Measurements from ENCODE around the gene CTTN.
A peak's percentile ranks its signal among the peaks of the same experiment; 100 is the strongest.

CTTN gene

GRCh38 chr11:70467201-70468085, 69.1 kb downstream of the CTTN start:
- peak; percentile 69 for DNase-seq (ENCODE audit: low spot score)
- CTCF ChIA-PET, result interaction anchor here (0.7 to 2.0 kb wide), 9 partner anchors 9 to 1920 kb away, joined by 3 to 8 read pairs (median 3); no protein-coding TSS in a partner anchor
- H3K27ac ChIP-seq, result no peak overlapping the region

GRCh38 chr11:70468256-70469195, 70.2 kb downstream of the CTTN start:
- no peak for TF ChIP-seq CTCF (conservative IDR thresholded peaks at IDR 0.05; ENCODE audit: low read depth)
- DNase-seq (ENCODE audit: low spot score), result no peak
- ChIA-PET POLR2A (ENCODE audit: low non-redundant PET) (no interaction called here), CTCF (interaction anchor here (0.6 to 2.0 kb wide), 8 partner anchors 8 to 1921 kb away, joined by 3 to 8 read pairs (median 3); no protein-coding TSS in a partner anchor)
- no peak overlapping the region for H3K27ac ChIP-seq

More at GRCh38 chr11:70467201-70468085, 69.1 kb downstream of the CTTN start:
- peak; percentile 85 for TF ChIP-seq CTCF (conservative IDR thresholded peaks at IDR 0.05; ENCODE audit: low read depth)
- POLR2A ChIA-PET (ENCODE audit: low non-redundant PET), result no interaction called here

DNA sequence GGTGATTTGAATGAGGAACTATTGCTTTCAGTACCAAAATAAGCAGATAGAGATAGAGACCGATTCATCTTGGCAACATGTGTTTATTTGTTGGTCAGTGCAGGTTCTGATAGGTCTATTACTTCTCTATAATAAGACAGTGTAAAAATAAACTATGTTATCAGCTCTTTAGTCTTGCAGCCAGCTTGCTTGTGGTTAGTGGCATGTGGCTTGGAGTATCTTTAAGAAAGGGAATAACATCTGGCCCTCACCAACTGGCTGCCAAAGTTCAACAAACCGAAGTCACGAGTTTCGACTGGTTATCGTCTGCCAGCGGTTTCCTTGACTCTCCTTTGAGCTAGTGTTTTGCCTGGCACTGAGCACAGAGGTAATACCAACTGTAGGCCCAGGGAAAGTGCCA, 71.8 kb downstream of the CTTN start:
- ChIA-PET POLR2A (ENCODE audit: low non-redundant PET) (no interaction called here), CTCF (no interaction called here)
- no peak overlapping the region for H3K27ac ChIP-seq
- no peak for TF ChIP-seq CTCF (conservative IDR thresholded peaks at IDR 0.05; ENCODE audit: low read depth)
- no peak for DNase-seq (ENCODE audit: low spot score)

DNA sequence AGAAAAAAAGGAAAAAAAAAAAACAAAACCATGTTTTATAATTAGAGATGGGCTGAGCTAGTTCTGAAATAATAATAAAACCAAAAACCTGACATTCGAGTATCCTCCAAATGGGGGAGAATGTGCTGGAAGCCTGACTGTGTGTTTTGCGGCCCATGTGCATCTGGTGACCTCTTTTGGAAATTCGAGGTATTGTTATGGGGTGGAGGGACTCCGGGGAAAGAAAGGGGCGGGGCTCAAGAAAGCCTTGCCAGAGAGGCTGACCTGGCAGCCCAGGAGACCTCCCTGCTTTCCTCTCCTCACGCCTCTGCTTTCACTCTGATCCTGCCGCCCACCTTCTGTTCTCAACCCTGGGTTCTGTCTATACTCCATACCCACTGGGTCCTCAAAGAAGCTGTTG, 72.9 kb downstream of the CTTN start:
- ChIA-PET CTCF (interaction anchor here (0.6 kb wide), 2 partner anchors 11 to 266 kb away, joined by 4 to 6 read pairs; no protein-coding TSS in a partner anchor), POLR2A (ENCODE audit: low non-redundant PET) (no interaction called here)
- TF ChIP-seq CTCF (conservative IDR thresholded peaks at IDR 0.05; ENCODE audit: low read depth), result peak; percentile 21; the same call in 1 of the 2 replicates
- no peak overlapping the region for H3K27ac ChIP-seq
- DNase-seq (ENCODE audit: low spot score), result peak; percentile 48

DNA sequence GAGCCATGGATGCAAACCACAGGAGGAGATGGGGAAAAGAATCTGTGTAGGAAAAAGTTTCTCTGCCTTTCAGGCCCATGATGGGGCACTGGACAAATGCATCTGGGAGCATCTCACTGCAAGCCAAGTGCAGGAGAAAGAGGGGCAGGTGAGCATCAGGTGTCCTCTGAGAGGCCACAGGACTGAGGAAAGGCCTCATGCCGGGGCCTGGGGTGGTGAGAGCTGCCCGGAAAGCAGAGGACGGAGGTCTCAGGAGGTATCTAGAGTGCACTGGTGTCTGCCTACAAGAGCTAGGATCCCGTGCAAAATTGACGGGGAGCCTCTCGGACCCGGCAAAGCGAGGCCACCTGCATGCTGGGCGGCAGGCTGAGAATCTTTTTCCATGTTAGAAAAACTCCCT, 73.9 kb downstream of the CTTN start:
- ChIA-PET POLR2A (ENCODE audit: low non-redundant PET) (no interaction called here), CTCF (interaction anchor here (0.6 kb wide), 2 partner anchors 248 to 271 kb away, joined by 3 to 6 read pairs; no protein-coding TSS in a partner anchor)

More for the DNA sequence above, 73.9 kb downstream of the CTTN start:
- no peak for DNase-seq (ENCODE audit: low spot score)
- no peak for TF ChIP-seq CTCF (conservative IDR thresholded peaks at IDR 0.05; ENCODE audit: low read depth)
- no peak overlapping the region for H3K27ac ChIP-seq
